Activated CD8-positive, alpha-beta memory T cell treated with anti-CD3 and anti-CD28 coated beads for 1 hour (primary cell): ENCODE results near the gene MVB12B.

Experiments used
- DNase-seq, 2 donors: peaks; one replicate each; pipeline ENCODE4 v3.0.0-alpha.2; 2020; ENCODE audit warnings: low read depth in 1 of 2; ENCODE audit errors: extremely low read depth in 1 of 2

MVB12B gene

DNA sequence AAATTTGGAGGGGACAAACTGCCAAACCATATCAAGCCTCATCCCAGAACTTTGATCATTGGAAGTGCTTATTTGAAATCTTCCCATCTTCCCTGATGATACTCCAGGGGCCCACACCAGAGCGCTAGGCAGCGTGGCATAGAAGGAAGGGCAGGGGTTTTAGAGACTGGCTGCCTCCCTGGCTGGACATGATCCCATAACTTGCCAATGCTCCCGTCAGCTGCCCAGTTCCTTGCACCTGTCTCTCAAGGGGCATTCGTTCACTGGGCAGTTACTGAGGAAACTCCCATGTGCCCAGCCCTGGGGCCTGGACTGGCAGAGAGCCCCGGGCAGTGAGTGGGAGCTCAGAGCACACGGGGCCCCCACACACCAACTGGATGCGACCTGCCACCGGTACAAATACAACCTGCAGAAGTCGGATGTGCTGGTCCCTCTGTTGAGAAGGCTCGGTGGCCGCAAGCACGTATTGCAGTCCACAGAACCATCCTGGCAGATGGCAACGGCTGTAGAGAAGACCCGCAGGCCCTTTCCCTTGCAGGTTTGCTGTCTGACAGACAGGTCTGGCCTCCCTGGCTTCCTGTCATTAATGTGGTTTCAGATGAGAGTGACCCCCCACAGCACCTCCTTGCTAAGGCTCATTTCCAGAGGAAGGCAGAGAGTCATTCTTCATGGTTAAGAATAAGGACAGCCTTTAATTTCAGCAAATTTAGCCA, 122.4 kb downstream of the MVB12B start:
- no peak for DNase-seq

DNA sequence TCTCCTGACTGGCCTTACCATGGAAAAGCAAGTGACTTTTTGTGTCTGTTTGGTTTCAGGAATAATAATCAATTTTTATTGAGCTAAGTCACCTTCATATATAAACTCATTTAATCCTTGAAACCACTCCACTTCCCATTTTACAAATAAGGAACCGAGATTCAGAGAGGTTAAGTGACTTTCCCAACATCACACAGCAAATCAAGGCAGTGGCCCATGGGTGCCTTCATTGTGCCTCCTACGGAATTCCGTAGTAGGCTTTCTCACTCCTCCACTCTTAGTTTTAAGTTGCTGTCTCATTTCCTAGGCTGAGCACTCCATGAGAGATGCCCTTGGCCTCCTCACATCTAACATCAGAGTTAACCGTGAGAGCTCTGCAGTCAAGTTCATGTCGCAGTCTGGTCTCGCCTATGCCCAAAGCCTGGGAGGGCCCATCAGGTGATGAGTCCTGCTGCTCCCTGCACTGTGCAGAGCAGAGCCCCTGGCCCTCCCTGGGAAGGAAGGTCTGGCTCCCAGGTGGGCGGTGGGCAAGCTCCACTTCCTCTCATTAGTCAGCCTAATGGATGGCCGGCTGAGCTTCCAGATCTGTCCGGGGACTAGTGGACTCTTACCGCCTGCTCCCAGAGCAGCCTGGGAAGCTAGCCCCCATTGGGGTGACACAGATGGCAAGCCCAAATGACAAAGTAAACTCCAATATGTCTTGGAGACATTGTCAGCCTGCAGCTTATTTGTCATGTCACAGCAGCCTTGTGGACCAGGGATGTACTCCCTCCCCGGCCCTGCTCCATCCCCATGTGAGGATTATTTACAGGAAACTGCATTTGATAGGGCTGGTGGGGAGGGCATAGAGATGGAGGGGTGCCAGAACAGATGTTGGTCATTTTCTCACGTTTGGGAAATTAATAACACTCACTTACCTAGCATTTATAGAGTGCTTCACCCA, 123.4 kb downstream of the MVB12B start:
- no peak for DNase-seq

DNA sequence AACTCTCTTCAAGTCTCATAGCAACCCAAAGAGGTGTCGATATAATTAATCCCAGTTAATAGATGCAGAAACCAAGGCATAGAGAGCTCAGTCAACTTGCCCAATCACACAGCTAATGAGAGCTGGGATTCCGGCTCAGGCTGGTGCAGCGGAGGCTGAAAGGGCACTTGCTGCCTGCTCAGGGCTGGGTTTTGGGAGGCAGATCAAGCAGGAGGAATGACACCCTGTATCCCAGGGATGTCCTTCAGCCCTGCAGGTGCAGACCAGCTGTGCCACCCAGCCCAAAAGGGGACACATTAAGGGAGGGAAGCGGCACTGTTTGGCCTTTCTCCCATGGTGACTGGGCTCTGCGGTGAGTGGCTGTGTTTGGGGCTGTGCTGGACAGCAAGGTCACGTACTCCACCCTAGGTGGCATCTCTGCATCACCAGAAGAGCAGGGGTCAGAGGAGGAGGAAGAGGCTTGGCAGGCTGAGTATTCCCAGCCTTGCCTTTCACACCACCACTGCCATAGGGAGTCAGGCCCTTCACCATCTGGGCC, 124.1 kb downstream of the MVB12B start:
- DNase-seq: no peak

DNA sequence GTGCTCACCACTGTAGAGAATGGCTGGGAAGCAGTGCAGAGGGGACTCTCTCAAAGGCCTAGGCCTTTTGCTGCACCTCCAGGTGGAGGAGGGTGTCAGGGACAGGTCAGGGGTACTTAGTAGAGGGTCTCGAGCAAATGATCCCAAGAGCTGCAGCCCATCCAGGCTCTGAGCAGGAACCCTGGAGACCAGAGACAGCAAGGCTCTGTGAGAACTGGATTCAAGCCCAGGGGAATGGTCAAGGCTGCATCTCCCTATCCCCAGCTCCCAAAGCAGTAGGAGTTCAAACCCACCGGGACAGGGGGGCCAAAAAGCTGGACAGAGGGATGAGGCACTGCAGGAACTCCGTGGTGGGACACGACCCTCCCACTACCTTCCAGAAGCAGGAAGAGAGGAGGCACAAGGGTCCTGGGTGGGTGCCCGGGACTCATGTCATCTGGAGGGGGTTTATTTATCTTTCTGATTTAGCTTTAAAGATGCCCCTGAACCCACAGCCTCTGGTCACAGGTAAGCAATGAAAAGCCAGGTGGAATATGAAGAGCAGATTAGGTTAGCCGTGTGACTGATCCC, 124.8 kb downstream of the MVB12B start:
- DNase-seq: no peak

DNA sequence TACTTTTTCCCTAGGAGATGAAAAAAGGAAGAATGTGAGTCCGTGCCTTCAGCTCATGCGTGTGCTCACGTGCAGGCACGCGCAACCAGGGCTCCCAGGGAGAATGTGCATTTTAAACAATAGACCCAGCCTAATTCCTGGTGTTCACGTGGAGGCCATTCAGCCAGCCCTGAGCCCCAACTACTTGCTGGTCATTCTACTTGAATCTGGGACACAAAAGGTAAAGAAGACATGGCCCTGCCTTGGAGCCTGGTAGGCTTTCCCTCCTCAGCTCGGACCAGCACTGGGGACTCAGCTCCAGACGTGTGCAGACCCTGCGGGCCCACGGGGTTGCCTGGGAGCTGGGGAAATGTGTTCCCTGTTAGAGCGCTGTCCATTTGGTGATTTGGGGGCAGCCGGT, 125.5 kb downstream of the MVB12B start:
- no peak for DNase-seq

DNA sequence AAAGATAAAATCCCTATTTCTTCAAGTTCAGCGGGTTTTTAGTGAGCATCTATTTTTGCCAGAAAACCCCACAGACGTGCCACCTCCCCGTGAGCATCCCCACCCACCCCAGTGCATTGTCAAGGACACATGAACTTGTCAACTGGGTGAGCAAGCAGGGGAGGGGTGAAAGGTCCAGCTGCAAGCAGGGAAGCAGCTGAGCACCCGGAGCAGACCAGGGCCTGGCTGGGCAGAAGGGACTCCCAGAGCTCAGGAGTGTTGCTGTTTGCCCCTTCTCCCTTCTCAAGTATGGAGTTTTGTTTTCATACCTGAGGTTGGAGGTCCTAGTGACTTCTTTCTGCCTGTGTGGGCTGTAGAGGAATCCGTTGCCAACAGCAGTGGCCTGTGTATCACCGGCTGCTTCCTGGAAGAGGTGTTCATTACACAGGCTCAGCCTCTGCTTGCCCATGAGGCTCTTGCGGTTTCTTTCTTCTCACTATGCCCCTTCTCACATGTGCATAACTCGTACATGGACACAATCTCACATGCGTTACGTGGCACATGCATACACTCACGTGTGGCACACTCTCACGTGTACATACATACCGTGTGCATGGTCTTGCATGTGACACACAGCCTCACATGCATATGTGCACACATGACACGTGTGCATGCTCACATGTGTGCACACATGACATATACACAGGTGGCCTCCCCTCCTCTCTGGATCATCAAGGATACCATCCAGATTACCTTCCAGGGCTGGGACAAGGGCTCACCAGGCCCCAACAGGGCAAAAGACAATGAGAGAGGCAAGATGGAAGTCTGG, 126.7 kb downstream of the MVB12B start:
- no peak for DNase-seq

DNA sequence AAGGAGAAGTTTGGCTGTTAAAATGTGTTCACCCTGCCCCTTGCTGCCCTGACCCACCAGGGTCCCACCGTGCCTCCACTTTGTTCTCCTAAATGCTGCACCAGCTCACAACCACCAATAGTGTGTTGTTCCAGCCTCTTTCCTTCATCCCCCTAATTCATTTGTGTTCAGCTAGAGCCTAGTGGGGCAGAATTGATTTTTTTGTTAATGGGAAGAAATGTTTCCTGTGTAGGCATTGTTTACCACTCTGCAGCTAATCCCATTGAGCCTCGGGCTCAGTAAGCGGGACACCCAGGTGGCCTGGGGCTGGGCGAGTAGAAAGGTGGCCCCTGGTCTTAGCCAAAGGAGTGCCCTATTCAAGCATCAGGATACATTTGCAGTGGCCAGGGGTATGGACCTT, 127.6 kb downstream of the MVB12B start:
- DNase-seq: no peak

DNA sequence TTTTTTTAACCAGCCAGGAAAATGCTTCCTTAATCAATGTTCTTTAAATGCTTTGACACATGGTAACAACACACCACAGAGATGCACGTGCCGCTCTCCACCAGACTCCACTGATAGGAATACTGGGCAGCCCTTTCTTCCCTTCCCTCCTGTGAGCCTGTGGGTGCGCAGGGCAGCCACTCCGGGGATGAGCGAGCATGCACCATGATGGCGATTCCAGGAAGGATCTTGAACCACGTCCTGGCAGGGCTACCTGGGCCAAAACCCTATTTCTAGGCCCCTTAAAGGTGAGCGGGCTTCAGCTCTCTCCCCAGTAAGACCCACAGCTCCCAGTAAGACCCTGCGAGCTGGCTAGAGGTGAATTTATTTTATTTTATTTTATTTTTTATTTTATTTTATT, 128.2 kb downstream of the MVB12B start:
- no peak for DNase-seq

DNA sequence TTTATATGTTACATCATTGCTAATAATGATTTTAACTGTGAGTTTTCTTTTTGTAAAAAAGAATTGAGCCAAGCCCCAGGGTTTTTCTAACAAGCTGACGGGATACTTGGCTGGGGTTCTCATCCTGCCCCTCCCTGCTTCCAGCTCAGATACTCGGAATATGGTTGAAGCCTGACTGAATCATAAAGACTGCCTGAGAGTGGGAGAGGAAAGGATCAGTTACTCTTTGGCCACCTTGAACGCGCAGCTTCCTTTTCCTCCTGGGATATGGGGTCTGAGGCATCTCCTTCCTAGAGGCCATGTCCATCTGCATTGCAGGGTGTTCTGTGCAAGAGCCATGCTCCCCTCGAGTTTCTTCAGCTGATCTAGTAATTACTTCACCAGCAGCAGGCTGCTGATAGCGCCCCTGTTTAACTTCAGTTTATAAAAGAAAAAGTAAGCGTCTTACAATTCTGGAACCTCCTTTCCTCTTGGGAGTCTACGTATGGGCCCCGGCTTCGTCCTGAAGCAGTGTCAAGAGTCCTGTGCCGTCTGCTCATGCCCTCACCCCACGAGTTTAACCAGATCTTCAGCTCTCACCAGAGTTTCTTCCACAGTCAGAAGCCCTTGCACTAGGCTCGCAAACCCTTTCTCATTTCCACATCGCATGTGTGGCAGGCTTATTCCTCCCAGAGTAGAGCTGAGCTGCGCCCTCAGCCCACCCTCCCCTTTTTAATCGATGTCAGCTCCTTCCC, 130.0 kb downstream of the MVB12B start:
- no peak for DNase-seq

DNA sequence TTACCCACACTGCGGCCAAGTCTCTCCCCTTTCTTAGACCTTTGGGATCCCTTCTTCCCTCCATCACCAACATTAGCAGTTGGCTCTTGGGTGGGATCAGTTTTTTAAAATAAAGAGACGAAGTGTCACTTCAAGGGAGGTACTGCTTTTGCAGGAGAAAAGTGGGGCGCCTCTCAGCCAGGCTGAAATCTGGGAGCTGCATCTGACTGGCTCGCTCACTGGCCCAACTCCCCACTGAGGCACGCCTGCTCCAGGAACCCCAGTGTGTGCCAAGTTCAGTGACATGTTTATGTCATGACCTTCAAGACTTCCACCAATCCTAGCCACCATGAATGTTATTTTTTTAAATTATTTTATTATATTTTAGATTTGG, 130.5 kb downstream of the MVB12B start:
- no peak for DNase-seq

DNA sequence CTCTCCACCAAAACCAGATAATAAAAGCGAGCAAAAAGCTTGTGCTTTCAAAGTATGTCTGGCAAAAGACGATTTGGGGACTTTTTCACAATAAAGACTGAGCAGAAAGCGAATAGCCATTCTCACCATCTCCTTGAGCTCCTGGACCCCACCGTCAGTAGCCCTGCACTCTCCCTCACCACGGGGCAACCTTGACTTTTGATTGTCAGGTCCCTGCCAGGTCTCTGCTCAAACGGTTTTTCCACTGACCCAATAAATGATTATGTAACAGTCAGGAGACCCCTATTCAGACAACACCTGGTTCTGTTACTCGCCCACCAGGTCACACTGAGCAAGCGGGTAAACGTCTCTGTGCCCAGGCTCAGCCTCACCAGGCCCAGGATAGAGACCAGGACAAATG, 131.3 kb downstream of the MVB12B start:
- DNase-seq: no peak

DNA sequence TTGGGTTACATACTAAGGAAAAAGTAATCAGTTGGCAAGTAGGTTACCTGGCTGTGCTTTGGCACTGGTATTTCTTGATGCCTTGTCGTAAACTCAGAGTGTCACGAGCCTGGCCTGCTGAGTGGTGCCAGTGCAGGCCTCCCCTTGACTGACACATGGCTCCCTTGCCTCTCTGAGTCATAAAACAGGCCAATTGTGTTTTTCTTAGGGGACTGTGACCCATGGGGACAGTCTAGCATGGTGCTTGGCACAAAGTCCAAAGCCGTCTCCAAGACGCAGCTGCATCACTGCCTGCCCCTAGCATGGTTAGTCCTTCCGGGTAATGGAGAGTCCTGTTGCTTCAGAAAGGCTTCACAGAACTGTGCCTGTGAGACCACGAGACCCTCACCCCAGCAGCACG, 132.5 kb downstream of the MVB12B start:
- DNase-seq: no peak

DNA sequence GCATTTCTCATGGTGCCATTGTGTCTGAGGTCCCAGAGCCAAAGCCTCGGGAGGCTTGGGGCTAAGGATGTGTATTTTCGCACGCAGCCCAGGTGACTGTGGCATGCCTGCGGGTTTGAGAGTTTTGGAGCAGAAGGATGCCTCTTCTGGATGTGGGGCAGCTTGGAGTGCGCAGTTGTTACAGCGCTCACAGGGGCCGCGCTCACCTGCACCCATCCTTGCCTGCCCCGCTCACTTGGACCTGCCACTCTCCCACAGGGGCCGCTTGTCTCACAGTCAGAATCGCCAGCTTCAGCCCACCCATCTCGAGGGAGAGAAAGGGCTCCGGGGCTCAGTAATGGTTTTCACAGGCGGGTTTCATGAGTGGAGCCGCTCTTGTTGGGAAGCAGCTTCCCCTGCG, 132.9 kb downstream of the MVB12B start:
- no peak for DNase-seq

DNA sequence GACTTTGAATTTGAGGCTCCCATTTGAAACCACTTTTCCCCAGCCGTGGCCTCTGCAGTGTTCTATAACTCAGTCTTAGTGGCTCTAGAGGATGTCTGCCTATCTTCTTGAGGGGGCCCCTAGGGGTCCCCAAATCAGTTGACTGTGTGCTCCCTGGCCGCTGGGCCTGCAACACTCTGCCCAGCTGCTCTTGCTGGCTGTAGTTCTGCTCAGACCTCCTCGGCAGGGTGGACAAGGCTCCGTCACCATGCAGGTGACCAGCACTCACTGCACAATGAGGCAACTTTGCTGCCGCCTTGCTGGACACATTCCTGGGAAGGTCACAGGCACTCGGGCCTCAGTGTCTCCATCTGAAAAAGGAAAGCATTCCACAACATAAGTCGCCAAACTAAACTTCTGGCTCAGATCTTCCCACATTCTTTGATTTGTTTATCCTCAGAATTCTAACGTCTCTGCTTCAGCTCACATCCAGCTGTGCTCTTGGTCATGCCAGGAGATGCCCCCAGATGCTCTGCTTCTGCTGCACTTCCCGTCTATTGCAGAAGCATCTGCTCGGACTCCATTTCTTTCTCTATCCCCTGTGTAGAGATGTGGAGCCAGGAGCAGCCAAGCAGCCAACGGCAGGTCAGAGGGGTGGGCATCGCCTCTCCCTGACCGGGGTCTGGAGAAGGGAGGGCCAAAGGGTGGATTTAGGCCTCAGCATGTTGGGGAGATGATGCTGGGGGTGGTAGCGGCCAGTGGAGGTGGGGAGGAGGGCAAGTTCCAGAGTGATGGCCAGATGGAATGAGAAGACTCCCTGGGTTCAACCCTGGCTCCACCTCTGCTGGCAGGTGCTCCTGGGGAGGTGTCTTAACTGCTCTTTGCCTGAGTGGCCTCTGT, 133.6 kb downstream of the MVB12B start:
- DNase-seq: no peak

DNA sequence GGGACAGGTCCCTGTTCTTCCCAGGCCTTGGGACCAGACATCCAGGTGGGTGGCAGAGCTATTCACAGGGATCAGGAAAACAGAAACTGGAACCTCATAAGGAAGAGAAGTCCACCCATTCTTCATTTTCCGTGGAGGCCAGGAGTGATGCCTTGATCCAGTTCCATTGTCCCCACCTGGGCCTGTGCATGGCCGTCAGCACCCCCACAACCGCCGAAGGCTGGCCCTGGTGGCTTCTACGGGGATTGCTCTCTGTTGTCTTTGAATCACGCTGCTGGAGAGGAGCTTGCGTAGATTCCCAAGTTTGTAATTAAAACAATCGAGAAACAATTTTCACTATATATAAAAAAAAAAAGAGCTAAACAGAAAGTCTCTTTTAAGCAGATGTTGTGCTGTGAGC, 134.4 kb downstream of the MVB12B start:
- DNase-seq: no peak

DNA sequence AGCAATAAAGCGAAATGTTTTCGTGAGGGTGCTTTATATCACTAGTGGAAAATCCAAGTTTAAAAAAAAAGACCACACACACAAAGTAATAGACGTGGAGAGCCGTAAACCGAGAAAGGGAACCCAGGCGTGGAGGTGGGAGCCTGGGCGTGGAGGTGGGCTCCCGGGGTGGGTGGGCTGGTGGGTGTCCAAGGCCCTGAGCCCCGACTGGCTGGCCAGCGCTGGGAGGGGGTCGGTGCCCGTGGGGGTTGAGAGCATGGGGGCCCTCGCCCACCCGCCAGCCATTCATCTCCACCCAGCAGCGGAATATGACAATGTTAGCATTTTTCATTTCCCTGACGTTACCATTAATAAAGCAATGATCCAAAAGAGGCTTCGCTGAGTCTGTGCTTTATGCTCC, 135.0 kb downstream of the MVB12B start:
- DNase-seq: no peak

DNA sequence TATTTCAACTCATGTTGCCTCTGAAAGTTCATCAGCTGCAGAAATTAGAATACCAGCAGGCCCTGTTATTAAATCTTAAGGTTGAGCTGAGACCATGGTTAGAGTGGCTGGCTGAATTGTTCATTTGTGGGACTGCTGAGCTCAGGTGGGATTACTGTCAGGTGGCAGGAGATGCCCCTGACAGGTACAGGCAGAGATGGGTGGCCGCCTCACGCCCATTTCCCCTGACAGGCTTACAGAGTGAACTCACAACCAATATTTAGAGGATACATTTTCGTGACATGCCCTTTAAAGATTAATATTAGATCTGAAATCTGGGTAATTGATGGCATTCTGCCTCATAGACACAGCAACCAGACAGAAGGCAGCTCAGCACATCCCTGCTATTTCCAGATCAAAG, 136.0 kb downstream of the MVB12B start:
- no peak for DNase-seq

DNA sequence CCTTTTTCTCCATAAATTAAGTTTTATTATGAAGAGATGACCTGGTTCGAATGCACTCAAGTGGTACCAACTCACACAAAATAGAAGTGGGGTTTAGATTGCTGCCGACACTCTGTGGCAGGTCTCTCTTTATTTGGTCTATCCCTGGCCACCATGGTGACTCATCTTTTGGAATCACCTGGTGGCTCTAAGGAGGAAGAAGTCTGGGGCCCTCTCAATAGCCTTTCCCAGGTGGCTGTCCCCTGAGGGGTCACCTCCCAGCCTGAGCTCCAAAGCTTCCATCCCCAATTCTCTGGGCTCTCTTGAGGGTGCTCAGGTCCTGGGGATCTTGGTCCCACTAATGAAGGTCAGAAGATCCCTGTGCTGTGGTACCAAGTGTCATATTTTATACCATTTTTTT, 136.8 kb downstream of the MVB12B start:
- DNase-seq: no peak
